ENCODE data around the gene LCK. TPM values are rescaled to one million over a fixed set of nuclear protein-coding genes. Genes with fewer than 3 reads are reported as not detected.
A peak's percentile ranks its signal among the peaks of the same experiment; 100 is the strongest.
"Not testable (repeated sequence)": the region's sequence is repeated elsewhere in the genome, so short reads cannot be mapped to it uniquely, and the experiment has no call there.

The LCK gene
- polyA plus RNA-seq, 1 donor from 2014 or later = 80.5 TPM

- no peak overlapping the region for H3K4me3 Mint-ChIP-seq
- no peak overlapping the region for H3K27ac Mint-ChIP-seq
- no peaks in the 10 kb centered on the region for H3K9me3 Mint-ChIP-seq
- peaks cover 4% of the 10 kb centered on the region for H3K27me3 Mint-ChIP-seq
- peaks cover 10 to 20% (median 19%) of the 10 kb centered on the region in 3 donors for H3K4me1 Mint-ChIP-seq
- peaks cover 4% of the 10 kb centered on the region for H3K36me3 Mint-ChIP-seq
These were observed 24.4 kb downstream of the LCK start for GRCh38 chr1:32275424-32275823.

- H3K27me3 Mint-ChIP-seq = peaks cover 4% of the 10 kb centered on the region
- peak overlapping the region in 1 of 4 donors; percentile 58 for H3K4me3 Mint-ChIP-seq
- peaks cover 10 to 20% (median 19%) of the 10 kb centered on the region in 3 donors for H3K4me1 Mint-ChIP-seq
- no peaks in the 10 kb centered on the region for H3K9me3 Mint-ChIP-seq
- H3K27ac Mint-ChIP-seq = peak overlapping the region in 1 of 3 donors; percentile 73
- H3K36me3 Mint-ChIP-seq = peaks cover 4% of the 10 kb centered on the region
These were observed 25.1 kb downstream of the LCK start for GRCh38 chr1:32276032-32276782.

- not testable (repeated sequence) for H3K27me3 Mint-ChIP-seq, H3K4me1 Mint-ChIP-seq, H3K36me3 Mint-ChIP-seq, H3K9me3 Mint-ChIP-seq, H3K4me3 Mint-ChIP-seq, H3K27ac Mint-ChIP-seq
These were observed 33.7 kb downstream of the LCK start for GRCh38 chr1:32284777-32285176.

GRCh38 chr1:32285658-32286057 lies 34.6 kb downstream of the LCK start:
- Mint-ChIP-seq H3K4me3 (no peak overlapping the region), H3K27ac (no peak overlapping the region), H3K27me3 (no peaks in the 10 kb centered on the region), H3K4me1 (peaks cover 0 to 4% (median 3%) of the 10 kb centered on the region in 3 donors), H3K36me3 (peaks cover 3% of the 10 kb centered on the region), H3K9me3 (no peaks in the 10 kb centered on the region)

GRCh38 chr1:32286763-32287162 lies 35.7 kb downstream of the LCK start:
- no peak overlapping the region for H3K4me3 Mint-ChIP-seq
- peaks cover 8 to 11% (median 9%) of the 10 kb centered on the region in 3 donors for H3K4me1 Mint-ChIP-seq
- peaks cover 3% of the 10 kb centered on the region for H3K36me3 Mint-ChIP-seq
- H3K27ac Mint-ChIP-seq = peak overlapping the region in 2 of 3 donors; percentile 23 to 45
- no peaks in the 10 kb centered on the region for H3K9me3 Mint-ChIP-seq
- no peaks in the 10 kb centered on the region for H3K27me3 Mint-ChIP-seq

- no peak overlapping the region for H3K27ac Mint-ChIP-seq
These were observed 38.2 kb downstream of the LCK start for GRCh38 chr1:32289256-32289655.

GRCh38 chr1:32291145-32291707 lies 40.2 kb downstream of the LCK start:
- H3K36me3 Mint-ChIP-seq = no peaks in the 10 kb centered on the region
- H3K4me3 Mint-ChIP-seq = peak overlapping the region; percentile 99 to 100 (median 100)

More at GRCh38 chr1:32289256-32289655, 38.2 kb downstream of the LCK start:
- no peaks in the 10 kb centered on the region for H3K36me3 Mint-ChIP-seq
- no peaks in the 10 kb centered on the region for H3K27me3 Mint-ChIP-seq
- no peak overlapping the region for H3K4me3 Mint-ChIP-seq
- peaks cover 13 to 20% (median 15%) of the 10 kb centered on the region in 3 donors for H3K4me1 Mint-ChIP-seq
- H3K9me3 Mint-ChIP-seq = no peaks in the 10 kb centered on the region

GRCh38 chr1:32291708-32292538 lies 40.9 kb downstream of the LCK start, which contains the start of gene HDAC1:
Gene HDAC1 (plus strand): TSS chr1:32292083. CDS start chr1:32292170, 87 bp downstream.
- Mint-ChIP-seq H3K4me3 (peak within 1 kb of the TSS; percentile 99 to 100 (median 100)), H3K9me3 (no peaks in the 10 kb centered on the region), H3K4me1 (peaks cover 31 to 39% (median 35%) of the 10 kb centered on the region in 3 donors), H3K36me3 (no peaks in the 10 kb centered on the region), H3K27ac (peak within 1 kb of the TSS; percentile 97 to 98 (median 98)), H3K27me3 (no peaks in the 10 kb centered on the region)

More at GRCh38 chr1:32291145-32291707, 40.2 kb downstream of the LCK start:
- peak overlapping the region; percentile 97 to 98 (median 98) for H3K27ac Mint-ChIP-seq
- no peaks in the 10 kb centered on the region for H3K9me3 Mint-ChIP-seq
- peaks cover 26 to 34% (median 29%) of the 10 kb centered on the region in 3 donors for H3K4me1 Mint-ChIP-seq
- no peaks in the 10 kb centered on the region for H3K27me3 Mint-ChIP-seq

- Mint-ChIP-seq H3K27ac (peak overlapping the region in 1 of 3 donors; percentile 74), H3K4me3 (peak overlapping the region in 1 of 4 donors; percentile 51), H3K4me1 (peaks cover 28 to 36% (median 34%) of the 10 kb centered on the region in 3 donors)
- not testable (repeated sequence) for H3K27me3 Mint-ChIP-seq, H3K36me3 Mint-ChIP-seq, H3K9me3 Mint-ChIP-seq
These were observed 47.1 kb downstream of the LCK start for GRCh38 chr1:32298211-32298610.

- Mint-ChIP-seq H3K27me3 (no peaks in the 10 kb centered on the region), H3K4me3 (no peak overlapping the region), H3K4me1 (peaks cover 29 to 40% (median 33%) of the 10 kb centered on the region in 3 donors), H3K9me3 (no peaks in the 10 kb centered on the region), H3K36me3 (peaks cover 3% of the 10 kb centered on the region), H3K27ac (no peak overlapping the region)
These were observed 48.3 kb downstream of the LCK start for GRCh38 chr1:32299327-32299726.

GRCh38 chr1:32303358-32303757 lies 52.3 kb downstream of the LCK start:
- Mint-ChIP-seq H3K9me3 (no peaks in the 10 kb centered on the region), H3K36me3 (peaks cover 5% of the 10 kb centered on the region), H3K4me3 (no peak overlapping the region), H3K27me3 (no peaks in the 10 kb centered on the region), H3K27ac (no peak overlapping the region), H3K4me1 (peaks cover 22 to 30% (median 26%) of the 10 kb centered on the region in 3 donors)

- no peaks in the 10 kb centered on the region for H3K27me3 Mint-ChIP-seq
- peak overlapping the region in 2 of 3 donors; percentile 29 to 48 for H3K27ac Mint-ChIP-seq
- H3K9me3 Mint-ChIP-seq = no peaks in the 10 kb centered on the region
- peaks cover 5% of the 10 kb centered on the region for H3K36me3 Mint-ChIP-seq
- no peak overlapping the region for H3K4me3 Mint-ChIP-seq
- peaks cover 28 to 33% (median 32%) of the 10 kb centered on the region in 3 donors for H3K4me1 Mint-ChIP-seq
These were observed 53.0 kb downstream of the LCK start for GRCh38 chr1:32303997-32304622.

GRCh38 chr1:32305310-32305709 lies 54.2 kb downstream of the LCK start:
- Mint-ChIP-seq H3K9me3 (no peaks in the 10 kb centered on the region), H3K27me3 (no peaks in the 10 kb centered on the region), H3K36me3 (peaks cover 5% of the 10 kb centered on the region), H3K4me1 (peaks cover 36 to 43% (median 41%) of the 10 kb centered on the region in 3 donors), H3K4me3 (peak overlapping the region in 1 of 4 donors; percentile 37), H3K27ac (no peak overlapping the region)

- Mint-ChIP-seq H3K27ac (peak overlapping the region in 2 of 3 donors; percentile 90), H3K9me3 (no peaks in the 10 kb centered on the region), H3K4me3 (peak overlapping the region in 1 of 4 donors; percentile 88), H3K36me3 (peaks cover 5% of the 10 kb centered on the region), H3K27me3 (no peaks in the 10 kb centered on the region), H3K4me1 (peaks cover 43 to 45% (median 44%) of the 10 kb centered on the region in 3 donors)
These were observed 56.3 kb downstream of the LCK start for GRCh38 chr1:32307324-32307723.
